Measurements from ENCODE around the gene IRF4. TPM values are rescaled to one million over a fixed set of nuclear protein-coding genes. Genes with fewer than 3 reads are reported as not detected.

IRF4 gene
- total and polyA plus RNA-seq, 2 donors (not counting 3 experiments of a cell fraction or from before 2014, with no cell fraction given), result not detected

GRCh38 chr6:378958-379409, 12.6 kb upstream of the IRF4 start:
- Histone ChIP-seq H3K4me2 (ENCODE audit: insufficient read depth, low read length) (no peak overlapping the region), H3K9me1 (replicated peaks; ENCODE audit: control insufficient read depth, extremely low read depth, insufficient read depth, low read length) (no peaks in the 10 kb centered on the region), H3K27me3 (ENCODE audit: control insufficient read depth in 2 of 2, insufficient read depth in 2 of 2, low read length in 2 of 2) (peaks cover 0 to 4% of the 10 kb centered on the region in 2 experiments), H3K4me3 (replicated peaks in 1 of 3; ENCODE audit: insufficient read depth in 1 of 3, low read depth in 1 of 3, low read length in 3 of 3) (no peak overlapping the region), H3K9ac (replicated peaks; ENCODE audit: extremely low read depth, insufficient read depth, low read length) (no peak overlapping the region), H4K20me1 (replicated peaks; ENCODE audit: control insufficient read depth, extremely low read depth, insufficient read depth, low read length) (no peaks in the 10 kb centered on the region), H3K4me1 (ENCODE audit: control insufficient read depth, extremely low read depth, insufficient read depth, low read length) (no peaks in the 10 kb centered on the region), H2AFZ (ENCODE audit: low read depth, low read length) (no peak overlapping the region), H3K79me2 (ENCODE audit: control insufficient read depth, insufficient read depth, low read length) (no peaks in the 10 kb centered on the region), H3K9me3 (replicated peaks; ENCODE audit: control insufficient read depth, insufficient read depth, low read length) (peaks cover 2% of the 10 kb centered on the region), H3K27ac (ENCODE audit: insufficient read depth, low read depth, low read length) (no peak overlapping the region), H3K36me3 (ENCODE audit: control insufficient read depth in 2 of 2, extremely low read depth in 1 of 2, insufficient read depth in 2 of 2, low read length in 2 of 2) (no peaks in the 10 kb centered on the region)
- TF ChIP-seq MYC (IDR thresholded peaks at IDR 0.05; ENCODE audit: low read depth, low read length) (no peak), EZH2 (IDR thresholded peaks at IDR 0.05; ENCODE audit: borderline replicate concordance, low read depth, low read length, severe bottlenecking) (no peak), POLR2AphosphoS5 (IDR thresholded peaks at IDR 0.05; ENCODE audit: insufficient read depth, low read depth, low read length) (no peak), GATA2 (IDR thresholded peaks at IDR 0.05; ENCODE audit: insufficient read depth, insufficient read length, low read depth, low read length) (no peak), MAX (IDR thresholded peaks at IDR 0.05; ENCODE audit: insufficient read depth, insufficient read length) (no peak), POLR2A (IDR thresholded peaks at IDR 0.05; ENCODE audit: low read depth, low read length) (no peak), JUN (IDR thresholded peaks at IDR 0.05; ENCODE audit: borderline replicate concordance, insufficient read depth, insufficient read length, low read depth) (no peak), FOS (IDR thresholded peaks at IDR 0.05; ENCODE audit: borderline replicate concordance, insufficient read depth, low read length) (no peak), CTCF (IDR thresholded peaks at IDR 0.05; ENCODE audit: extremely low read depth in 1 of 2, insufficient read depth in 1 of 2, low read depth in 1 of 2, low read length in 2 of 2) (no peak)
- BruUV-seq (replicated peaks), result no TSS peak
- intact Hi-C loops (cut with micrococcal nuclease), result no loop called here
- POLR2A ChIA-PET, result no interaction called here
- FAIRE-seq (no peak), DNase-seq (ENCODE audit: low read depth, low spot score) (no peak)
- CTCF ChIA-PET, result no interaction called here
- dilution Hi-C loops (cut with MboI; ENCODE audit: extremely low pct_ligation_motif_present, low sequenced_read_pairs), result no loop called here
